SK-N-SH treated with all-trans-retinoic acid at 6 μM for 48 hours (cell line): ENCODE measurements around the gene OXLD1.

Source experiments
- ATAC-seq: fragments of 200-7000 bp; cut with Tn5 transposase; 3 replicates; pipeline ENCODE4 v1.9.1; 2020; ENCODE audit warnings: mild to moderate bottlenecking, moderate library complexity
- ARNTL ChIP-seq: fragments of 450-650 bp; formaldehyde crosslinking; IDR thresholded peaks from 2 replicates; pipeline ENCODE4 v1.5.0; 2020; ENCODE audit warnings: low read depth, mild to moderate bottlenecking, moderate library complexity, borderline replicate concordance
- CREB5 ChIP-seq: fragments of 250-450 bp; sonication (Bioruptor Pico); IDR thresholded peaks from 2 replicates; pipeline ENCODE4 v1.5.1; 2020; ENCODE audit warnings: low read depth, mild to moderate bottlenecking, moderate library complexity
- CSDC2 ChIP-seq: fragments of 250-450 bp; sonication (Bioruptor Pico); IDR thresholded peaks from 2 replicates; pipeline ENCODE4 v1.5.0; 2020; ENCODE audit warnings: mild to moderate bottlenecking, moderate library complexity
- CSRNP3 ChIP-seq: fragments of 250-450 bp; sonication (Bioruptor Pico); IDR thresholded peaks from 2 replicates; pipeline ENCODE4 v1.5.1; 2021; ENCODE audit warnings: mild to moderate bottlenecking, moderate library complexity
- OSR1 ChIP-seq: fragments of 250-450 bp; sonication (Bioruptor Pico); IDR thresholded peaks from 2 replicates; pipeline ENCODE4 v1.8.0; 2022; ENCODE audit warnings: moderate library complexity, mild to moderate bottlenecking, inconsistent platforms
- PATZ1 ChIP-seq: fragments of 250-450 bp; sonication (Bioruptor Pico); IDR thresholded peaks from 2 replicates; pipeline ENCODE4 v1.8.0; 2020; ENCODE audit warnings: mild to moderate bottlenecking, moderate library complexity, borderline replicate concordance
- POU6F1 ChIP-seq: fragments of 250-450 bp; sonication (Bioruptor Pico); IDR thresholded peaks from 2 replicates; pipeline ENCODE4 v1.8.0; 2021; ENCODE audit warnings: low read depth, mild to moderate bottlenecking, moderate library complexity, borderline replicate concordance
- PPARA ChIP-seq: fragments of 250-450 bp; sonication (Bioruptor Pico); IDR thresholded peaks from 2 replicates; pipeline ENCODE4 v1.5.0; 2020; ENCODE audit warnings: mild to moderate bottlenecking, borderline replicate concordance
- RARB ChIP-seq: fragments of 250-450 bp; sonication (Bioruptor Pico); IDR thresholded peaks from 2 replicates; pipeline ENCODE4 v1.8.0; 2021; ENCODE audit warnings: mild to moderate bottlenecking, moderate library complexity
- SNAI2 ChIP-seq: fragments of 250-450 bp; sonication (Bioruptor Pico); IDR thresholded peaks from 2 replicates; pipeline ENCODE4 v1.5.0; 2020; ENCODE audit warnings: mild to moderate bottlenecking, moderate library complexity
- TSHZ2 ChIP-seq: fragments of 250-450 bp; sonication (Bioruptor Pico); IDR thresholded peaks from 2 replicates; pipeline ENCODE4 v1.5.0; 2020; ENCODE audit warnings: mild to moderate bottlenecking, moderate library complexity
- ZC3H10 ChIP-seq: fragments of 250-450 bp; sonication (Bioruptor Pico); IDR thresholded peaks from 2 replicates; pipeline ENCODE4 v1.5.1; 2021; ENCODE audit warnings: mild to moderate bottlenecking, moderate library complexity
- ZFP3 ChIP-seq: fragments of 250-450 bp; sonication (Bioruptor Pico); IDR thresholded peaks from 2 replicates; pipeline ENCODE4 v1.5.0; 2020; ENCODE audit warnings: mild to moderate bottlenecking, moderate library complexity
- ZFP30 ChIP-seq: fragments of 450-650 bp; formaldehyde crosslinking; IDR thresholded peaks from 2 replicates; pipeline ENCODE4 v1.5.0; 2022; ENCODE audit warnings: mild to moderate bottlenecking, moderate library complexity
- ZNF565 ChIP-seq: fragments of 450-650 bp; formaldehyde crosslinking; conservative IDR thresholded peaks from 2 replicates; pipeline ENCODE4 v1.5.0; 2020; ENCODE audit warnings: low read depth, mild to moderate bottlenecking, moderate library complexity
- ZNF70 ChIP-seq: fragments of 450-650 bp; formaldehyde crosslinking; IDR thresholded peaks from 2 replicates; pipeline ENCODE4 v1.5.0; 2020; ENCODE audit warnings: mild to moderate bottlenecking, moderate library complexity
- ZNF8 ChIP-seq: fragments of 450-650 bp; formaldehyde crosslinking; IDR thresholded peaks from 2 replicates; pipeline ENCODE4 v1.5.0; 2020; ENCODE audit warnings: mild to moderate bottlenecking, moderate library complexity

OXLD1 gene

GRCh38 chr17:81695801-81696200, 29.4 kb upstream of the OXLD1 start:
- TF ChIP-seq TSHZ2 (CRISPR knock-in tag) (no peak), OSR1 (CRISPR knock-in tag) (no peak), PPARA (no peak), ZFP30 (no peak), ZC3H10 (no peak), SNAI2 (no peak), ZFP3 (CRISPR knock-in tag) (no peak)
- ATAC-seq = no peak

GRCh38 chr17:81695211-81695610, 28.8 kb upstream of the OXLD1 start:
- ATAC-seq = no peak; the same call in 2 of the 3 replicates
- TF ChIP-seq OSR1 (CRISPR knock-in tag) = no peak

- TF ChIP-seq OSR1 (CRISPR knock-in tag) (no peak), CSDC2 (no peak), ZNF565 (CRISPR knock-in tag) (no peak), RARB (no peak), ZFP3 (CRISPR knock-in tag) (no peak), PATZ1 (CRISPR knock-in tag) (no peak), CREB5 (CRISPR knock-in tag) (no peak), ZNF8 (CRISPR knock-in tag) (no peak), CSRNP3 (CRISPR knock-in tag) (no peak), PPARA (no peak), TSHZ2 (CRISPR knock-in tag) (no peak), ARNTL (CRISPR knock-in tag) (no peak), ZNF70 (CRISPR knock-in tag) (no peak), POU6F1 (CRISPR knock-in tag) (no peak)
- ATAC-seq = no peak
Measured at GRCh38 chr17:81694810-81695209, 28.4 kb upstream of the OXLD1 start.
